GM12873 (cell line): ENCODE results near the gene SLC25A29.

Experiments used
- CTCF ChIP-seq: IDR thresholded peaks from 2 replicates; pipeline ENCODE4 v1.5.1; 2012; ENCODE audit warnings: low read depth, mild to moderate bottlenecking, moderate library complexity, low read length, control low read depth; ENCODE audit not compliant: insufficient read depth; ENCODE audit errors: missing control alignments

The SLC25A29 gene

GRCh38 chr14:100345711-100346110 lies 39.5 kb upstream of the SLC25A29 start:
- TF ChIP-seq CTCF = no peak

- TF ChIP-seq CTCF = no peak
Measured at GRCh38 chr14:100342195-100342594, 36.0 kb upstream of the SLC25A29 start.

- no peak for TF ChIP-seq CTCF
Measured at GRCh38 chr14:100341301-100342031, 35.2 kb upstream of the SLC25A29 start.

DNA sequence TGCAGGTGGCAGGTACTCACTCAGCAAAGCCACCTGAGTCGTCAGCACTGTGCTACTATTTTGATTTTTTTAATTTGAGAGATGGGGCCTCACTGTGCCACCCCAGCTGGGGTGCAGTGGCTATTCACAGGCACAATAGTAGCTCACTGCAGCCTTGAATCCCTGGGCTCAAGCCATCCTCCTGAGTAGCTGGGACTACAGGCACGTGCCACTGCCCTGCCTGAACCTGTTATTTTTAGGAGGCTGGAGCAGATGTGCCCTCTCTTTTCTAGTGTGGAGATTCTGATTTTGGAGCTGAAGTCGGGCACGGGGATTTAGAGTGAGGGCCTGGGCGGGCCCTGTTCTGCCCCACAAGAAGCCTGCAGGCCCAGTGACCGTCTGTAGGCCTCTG lies 34.2 kb upstream of the SLC25A29 start:
- TF ChIP-seq CTCF = no peak

DNA sequence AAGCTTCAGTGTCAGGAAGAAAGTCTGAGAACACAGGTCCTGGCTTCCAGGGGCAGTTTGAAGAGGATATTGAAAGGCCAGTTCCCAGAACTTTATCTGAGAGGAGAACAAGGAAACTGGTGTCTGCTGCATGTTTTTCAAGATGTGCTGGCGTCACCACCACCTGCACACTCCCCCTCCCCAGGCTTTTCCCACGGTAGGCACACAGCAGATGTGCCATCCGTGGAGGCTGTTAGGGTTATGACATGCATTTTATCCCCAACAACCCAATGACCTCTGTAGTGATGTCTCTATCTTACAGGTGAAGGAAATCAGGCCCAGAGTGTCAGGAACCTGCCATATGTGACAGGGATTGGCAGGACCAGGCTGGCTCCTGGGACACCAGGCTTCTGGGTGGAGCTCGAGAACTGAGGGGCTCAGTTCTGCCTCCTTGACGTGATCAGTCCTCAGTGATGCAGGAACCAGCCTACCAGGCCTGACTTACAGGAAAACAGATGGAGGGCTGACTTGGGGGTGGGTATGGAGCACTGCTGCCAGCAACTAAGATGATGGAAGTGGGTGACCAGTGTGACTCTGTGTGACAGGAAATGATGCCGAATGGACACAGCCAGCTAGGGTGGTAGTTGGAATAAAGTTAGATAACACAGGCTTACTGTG lies 33.6 kb upstream of the SLC25A29 start:
- no peak for TF ChIP-seq CTCF

DNA sequence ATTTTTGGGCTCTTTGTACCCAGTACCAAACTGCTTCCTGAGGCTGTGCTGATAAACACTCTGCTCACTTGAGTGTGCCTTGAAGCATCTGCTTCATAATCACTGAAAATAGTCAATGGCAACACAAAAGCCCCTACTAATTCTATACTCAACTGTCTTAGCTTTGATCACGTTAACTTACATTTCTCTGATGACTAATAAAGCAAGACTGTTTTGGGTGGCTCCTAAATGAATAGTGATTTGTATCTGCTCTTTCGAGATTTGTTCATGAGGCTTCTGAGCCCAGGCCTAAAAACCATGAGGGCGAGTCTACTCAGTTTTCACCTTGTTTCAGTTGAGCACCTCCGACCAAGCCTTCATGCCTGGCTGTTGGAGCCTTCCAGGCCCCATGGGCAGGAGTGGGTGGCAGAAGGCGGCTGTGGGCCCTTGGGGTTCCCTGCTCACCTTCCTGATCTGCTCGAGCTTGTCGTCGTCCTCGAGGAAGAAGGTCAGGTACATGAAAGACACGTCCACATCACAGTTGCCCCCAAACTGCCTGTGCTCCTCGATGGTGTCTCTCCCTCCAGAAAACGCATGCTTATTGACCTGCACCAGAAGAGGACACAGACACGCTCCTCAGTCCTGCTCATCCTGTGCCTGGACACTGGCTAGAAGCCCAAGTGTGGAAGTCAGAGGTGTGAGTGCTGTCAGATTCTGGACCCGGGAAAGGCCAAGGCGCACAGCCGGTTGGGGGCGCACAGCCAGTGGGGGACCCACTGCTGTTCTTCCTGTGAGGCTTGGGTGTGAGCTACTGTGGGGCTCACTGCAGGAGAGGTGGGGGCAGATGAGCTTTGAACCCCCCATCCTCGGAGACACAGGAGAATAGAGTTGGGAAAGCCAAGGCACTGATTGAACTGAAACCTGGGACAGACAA lies 30.6 kb upstream of the SLC25A29 start:
- TF ChIP-seq CTCF = no peak

DNA sequence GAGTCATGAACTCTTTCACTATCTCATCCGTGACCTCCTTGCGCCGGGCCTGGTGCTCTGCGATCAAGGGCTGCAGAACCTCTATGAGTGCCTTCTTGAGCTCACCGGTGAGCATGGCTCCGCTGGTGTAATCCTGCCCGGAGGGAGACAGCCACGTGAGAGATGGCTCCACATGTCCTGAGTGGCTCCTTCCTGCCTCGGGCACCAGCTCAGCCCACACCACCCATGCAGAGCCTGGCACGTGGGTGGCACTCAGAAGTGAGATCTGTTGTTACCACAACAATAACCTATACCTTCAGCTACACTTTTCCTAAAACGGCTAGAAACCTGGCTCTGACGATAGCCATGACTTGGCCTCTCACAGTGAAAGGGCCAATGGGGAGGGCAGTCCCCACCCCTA lies 28.7 kb upstream of the SLC25A29 start:
- TF ChIP-seq CTCF = no peak
